Stimulated activated CD4-positive, alpha-beta T cell treated with anti-CD3 and anti-CD28 coated beads, TNF-alpha, amount 100 ng/mL, for 1 hour (primary cell): ENCODE data around the gene GRID2.

Source experiments
- DNase-seq, 3 donors: peaks; one replicate each; pipeline ENCODE4 v3.0.0-alpha.2; 2020; ENCODE audit warnings: low read depth in 3 of 3, low spot score in 1 of 3

Gene GRID2

DNA sequence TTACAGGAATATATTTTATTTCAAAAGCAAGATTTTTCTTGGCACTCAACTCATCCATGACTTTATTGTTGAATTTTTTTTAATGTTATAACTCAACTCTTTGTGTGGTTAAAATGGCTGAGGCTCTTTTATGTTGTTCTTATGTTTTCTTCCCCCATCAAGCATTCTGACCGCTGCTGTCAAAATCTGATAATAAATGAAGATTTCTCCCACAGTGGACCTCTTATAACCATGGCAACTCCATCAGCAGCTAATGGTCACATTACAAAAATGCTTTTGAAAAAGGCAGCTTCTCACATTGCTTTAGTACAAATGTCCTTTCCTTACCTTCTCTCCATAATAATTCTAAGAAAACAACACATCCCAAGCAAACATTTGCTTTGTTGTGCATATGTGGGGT is 1428.7 kb downstream of the GRID2 start:
- no peak for DNase-seq

DNA sequence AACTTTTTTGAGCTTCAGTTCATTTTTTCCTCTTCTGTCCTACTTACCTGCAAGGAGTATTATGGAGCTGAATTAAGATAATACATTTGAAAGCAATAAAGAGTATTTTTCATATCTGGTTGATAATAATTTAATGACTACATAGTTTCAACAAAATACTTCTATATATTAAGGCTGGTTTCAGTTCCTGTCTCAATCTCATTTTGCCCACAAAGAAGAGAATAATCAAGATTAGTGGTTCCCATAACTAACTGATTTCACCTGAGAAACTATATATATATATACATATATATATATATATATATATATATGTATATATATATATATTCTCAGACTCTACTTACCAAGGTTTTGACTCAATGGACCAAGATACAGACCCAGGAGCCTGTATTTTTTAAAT is 1437.1 kb downstream of the GRID2 start:
- no peak for DNase-seq

DNA sequence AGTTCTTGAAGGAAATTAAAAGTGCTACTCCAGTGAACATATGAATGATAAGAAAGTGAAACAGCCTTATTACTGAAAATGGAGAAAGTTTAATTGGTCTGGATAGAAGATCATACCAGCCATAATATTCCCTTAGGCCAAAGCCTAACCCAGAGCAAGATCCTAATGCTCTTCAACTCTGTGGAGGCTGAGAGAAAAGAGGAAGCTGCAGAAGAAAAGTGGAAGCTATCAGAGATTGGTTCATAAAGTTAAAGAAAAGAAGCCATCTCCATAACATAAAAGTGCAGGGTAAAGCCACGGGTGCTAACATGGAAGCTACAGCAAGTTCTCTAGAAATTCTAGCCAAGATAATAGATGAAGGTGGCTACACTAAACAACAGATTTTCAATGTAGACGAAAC is 1439.3 kb downstream of the GRID2 start:
- no peak for DNase-seq

DNA sequence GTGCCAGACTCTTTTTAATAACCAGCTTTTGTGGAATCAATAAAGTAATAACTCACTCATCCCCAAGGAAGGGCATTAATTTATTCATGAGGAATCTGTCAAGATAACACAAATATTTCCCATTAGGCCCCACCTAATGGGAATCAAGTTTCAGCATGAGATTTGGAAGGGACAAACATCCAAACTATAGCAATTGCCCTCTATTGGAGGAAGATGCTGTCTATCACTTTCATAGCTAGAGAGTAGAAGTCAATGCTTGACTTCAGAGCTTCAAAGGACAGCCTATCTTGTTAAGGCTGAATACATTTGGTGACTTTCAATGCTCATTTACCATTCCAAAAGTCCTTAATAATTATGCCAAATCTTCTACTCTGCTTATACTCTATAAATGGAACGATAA is 1439.9 kb downstream of the GRID2 start:
- no peak for DNase-seq

DNA sequence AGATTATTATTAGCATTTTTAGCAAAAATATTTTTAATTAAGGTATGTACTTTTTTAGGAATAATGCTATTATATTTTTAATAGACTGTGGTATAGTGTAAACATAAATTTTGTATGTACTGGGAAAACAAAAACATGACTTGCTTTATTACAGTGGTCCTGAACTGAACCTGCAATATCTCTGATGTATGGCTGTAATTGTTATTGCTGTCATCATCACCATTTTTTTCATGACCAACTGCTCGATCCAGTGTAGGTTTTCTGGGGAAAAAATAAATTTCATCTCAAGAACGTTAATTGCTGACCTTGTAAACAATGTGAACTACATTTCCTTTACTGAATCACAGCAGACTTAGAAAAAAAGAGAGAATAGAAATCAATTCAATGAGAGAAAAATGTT is 1441.2 kb downstream of the GRID2 start:
- no peak for DNase-seq

DNA sequence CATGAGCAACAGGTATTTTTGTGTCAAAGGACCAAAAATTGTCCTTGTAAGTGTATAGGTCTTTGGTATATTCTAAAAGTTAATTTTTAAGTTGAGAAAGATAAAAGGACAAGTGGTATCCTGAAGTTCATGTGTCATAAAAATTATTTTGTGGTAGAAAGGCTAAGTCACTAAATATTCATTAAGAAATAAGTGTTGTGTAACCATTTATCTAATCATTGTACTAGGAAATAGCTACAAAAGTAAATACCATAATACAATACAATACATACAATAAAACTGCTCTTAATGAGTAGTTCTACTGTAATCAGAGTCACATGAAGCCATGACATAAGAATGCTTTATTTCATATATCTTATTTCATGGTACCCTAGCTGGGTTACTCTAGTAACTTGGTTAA is 1442.3 kb downstream of the GRID2 start:
- no peak for DNase-seq

DNA sequence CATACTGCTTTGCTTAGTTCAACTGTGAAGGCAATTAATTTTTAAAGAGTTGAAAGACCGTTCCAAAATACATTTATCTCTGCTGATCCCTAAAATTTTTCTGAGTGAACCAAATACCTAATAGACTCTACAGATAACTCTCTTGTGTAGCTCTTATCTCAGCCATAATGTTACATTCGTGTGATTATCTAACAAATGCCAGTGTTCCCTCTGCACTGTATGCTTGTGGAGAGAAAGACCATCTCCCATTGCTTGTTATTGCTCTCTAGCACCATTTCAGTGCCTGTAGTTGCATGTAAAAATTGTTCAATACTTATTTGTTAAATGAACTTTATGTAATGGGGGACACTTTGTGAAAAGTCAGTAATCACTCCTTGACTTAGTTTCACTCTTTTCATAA is 1443.5 kb downstream of the GRID2 start:
- DNase-seq, result no peak

DNA sequence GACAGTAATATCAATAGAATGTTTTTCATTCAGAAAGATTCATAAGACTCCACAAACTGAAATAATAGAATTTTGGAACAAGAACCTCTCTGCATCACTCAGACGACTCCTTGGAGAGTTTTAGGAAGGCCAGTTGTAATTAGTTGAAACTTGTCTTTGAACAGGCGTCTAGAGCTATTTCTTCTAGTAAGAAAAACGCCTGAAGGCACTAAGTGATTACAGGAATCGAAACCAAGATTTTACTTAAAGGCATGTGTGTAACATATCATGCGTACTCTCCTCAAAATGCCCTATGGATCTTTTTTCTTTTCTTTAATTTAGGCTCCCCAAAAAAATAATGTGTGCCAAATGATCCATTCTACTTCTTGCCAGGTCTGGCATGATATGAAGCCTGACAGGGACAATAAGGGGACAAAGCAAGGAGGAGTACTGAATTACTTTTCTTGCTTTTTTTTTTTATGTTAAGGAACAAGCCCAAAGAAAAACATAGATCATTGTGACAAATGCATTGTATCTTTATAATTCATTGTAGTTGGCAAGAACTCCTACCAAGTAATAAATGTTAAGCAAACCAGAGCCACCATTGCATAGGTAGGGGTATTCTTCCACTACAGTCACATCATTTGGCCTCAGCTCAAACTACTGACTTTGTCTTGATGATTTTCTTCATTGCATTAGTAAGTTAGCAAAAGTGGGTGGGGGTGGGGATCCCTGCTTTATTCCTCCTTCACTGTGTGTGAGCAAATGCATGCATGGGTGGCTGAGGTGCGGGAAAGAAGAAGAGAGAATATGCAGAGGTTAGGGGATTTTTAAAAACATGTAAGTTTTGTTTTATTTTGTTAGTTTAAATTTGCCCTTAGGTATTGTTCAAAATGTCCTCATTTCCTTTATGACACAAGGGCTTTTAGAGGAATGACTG is 1444.9 kb downstream of the GRID2 start:
- no peak for DNase-seq

DNA sequence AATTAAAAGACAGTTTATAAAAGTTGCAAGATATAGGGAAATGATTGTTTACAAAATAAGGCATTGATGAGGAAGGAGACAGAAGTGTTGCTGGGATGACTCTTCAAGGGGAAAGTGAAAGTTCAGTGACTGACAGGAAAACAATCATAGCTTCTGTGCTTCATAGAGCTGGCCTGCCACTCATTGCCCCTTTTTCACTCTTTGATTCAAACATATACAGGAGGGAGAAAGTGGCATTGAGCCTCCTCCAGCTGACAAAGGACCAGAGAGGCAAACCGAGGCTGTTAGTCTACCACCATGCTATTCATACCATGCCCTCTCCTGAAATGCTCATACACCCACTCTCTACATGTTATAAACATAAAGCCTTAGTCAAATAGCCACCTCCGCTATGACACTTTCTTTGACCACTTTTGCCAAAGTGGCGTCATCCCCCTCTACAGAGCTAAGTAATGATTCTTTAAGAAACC is 1445.6 kb downstream of the GRID2 start:
- no peak for DNase-seq

DNA sequence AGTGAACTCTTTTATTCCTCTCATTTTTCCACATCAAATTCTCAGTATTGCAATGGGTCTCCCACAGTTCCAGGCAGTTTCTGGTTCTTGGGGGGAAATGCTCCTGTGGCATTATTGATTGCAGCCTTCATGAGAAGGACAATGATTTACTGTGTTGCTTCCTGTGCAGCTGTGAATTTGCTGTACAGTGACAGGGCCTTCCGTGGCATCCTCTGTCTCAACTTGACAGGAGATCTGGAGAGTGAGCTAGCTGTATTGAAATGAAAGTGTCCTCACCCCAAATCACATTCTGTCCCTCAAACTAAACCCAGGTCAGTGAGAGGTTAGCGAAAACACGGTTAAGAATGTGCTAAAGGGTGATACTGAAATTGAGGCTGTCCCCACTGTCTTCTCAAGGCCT is 1447.6 kb downstream of the GRID2 start:
- DNase-seq, result no peak

DNA sequence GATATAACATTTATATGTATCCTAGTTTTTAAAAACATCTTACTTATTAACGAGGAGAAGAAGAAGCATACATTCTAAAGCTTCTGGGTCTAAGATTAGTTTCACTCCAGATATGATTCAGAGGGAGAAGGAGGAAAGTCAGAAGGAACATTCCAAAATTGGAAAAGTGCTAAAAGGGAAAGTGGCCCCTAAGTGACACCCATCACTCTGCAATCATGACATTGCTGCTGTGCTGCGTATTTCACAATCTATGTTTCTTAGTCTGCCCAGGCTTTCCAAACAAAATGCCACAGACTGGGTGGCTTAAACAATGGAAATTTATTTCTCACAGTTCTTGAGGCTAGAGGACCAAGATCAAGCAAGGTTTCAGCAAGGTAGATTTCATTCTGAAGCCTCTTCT is 1452.3 kb downstream of the GRID2 start:
- no peak for DNase-seq

DNA sequence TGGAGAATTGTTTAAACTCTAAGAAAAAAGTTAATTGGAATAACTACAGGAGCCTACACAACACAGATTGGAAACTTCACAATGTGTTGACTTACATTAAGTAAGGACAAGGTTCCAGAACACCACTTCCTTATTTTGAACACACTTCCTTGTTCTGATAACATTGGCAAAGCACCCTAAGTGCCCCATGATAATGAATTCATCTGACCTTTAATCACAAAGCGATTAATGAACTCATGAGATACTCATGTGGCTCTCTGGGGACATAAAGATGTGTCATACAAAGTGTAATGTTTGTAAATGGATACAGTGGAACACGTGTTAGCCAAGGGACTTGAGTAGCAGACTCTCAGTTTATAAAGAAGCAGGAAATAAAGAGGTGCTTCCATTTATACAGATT is 1455.7 kb downstream of the GRID2 start:
- DNase-seq, result no peak

DNA sequence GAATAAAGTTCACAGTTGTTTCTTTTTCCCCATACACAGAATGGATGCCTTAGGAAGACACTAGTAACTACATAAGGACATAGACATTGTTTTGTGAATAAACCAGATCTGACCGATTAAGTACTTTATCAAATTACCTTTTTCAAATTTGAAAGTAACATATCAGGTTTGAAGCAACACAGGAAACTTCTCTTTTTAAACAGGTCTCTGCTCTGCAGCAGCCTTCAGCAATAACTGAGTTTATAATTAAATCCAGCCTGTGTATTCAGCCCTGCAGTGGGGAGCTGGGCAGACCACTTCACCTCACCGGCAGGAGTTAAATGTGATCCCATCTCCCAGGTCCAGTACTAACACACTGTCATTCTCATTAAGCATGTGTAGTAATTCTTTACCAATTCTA is 1456.5 kb downstream of the GRID2 start:
- no peak for DNase-seq

DNA sequence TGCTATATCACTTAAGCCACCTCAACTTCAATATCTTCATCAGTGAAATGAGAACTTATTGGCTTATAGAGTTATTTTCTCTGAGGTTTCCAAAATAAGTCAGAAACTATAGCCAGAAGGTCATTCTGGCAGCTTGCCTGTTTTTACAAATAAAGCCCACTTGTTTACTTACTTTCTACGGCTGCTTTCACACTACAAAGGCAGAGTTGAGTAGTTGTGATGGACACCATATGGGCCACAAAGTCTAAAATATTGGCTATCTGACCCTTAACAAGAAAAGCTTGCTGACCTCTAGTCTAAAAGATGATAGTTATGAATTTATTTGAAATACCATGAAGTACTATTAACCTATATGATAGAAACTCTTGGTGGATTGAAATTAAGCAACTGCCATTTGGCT is 1457.5 kb downstream of the GRID2 start:
- no peak for DNase-seq

DNA sequence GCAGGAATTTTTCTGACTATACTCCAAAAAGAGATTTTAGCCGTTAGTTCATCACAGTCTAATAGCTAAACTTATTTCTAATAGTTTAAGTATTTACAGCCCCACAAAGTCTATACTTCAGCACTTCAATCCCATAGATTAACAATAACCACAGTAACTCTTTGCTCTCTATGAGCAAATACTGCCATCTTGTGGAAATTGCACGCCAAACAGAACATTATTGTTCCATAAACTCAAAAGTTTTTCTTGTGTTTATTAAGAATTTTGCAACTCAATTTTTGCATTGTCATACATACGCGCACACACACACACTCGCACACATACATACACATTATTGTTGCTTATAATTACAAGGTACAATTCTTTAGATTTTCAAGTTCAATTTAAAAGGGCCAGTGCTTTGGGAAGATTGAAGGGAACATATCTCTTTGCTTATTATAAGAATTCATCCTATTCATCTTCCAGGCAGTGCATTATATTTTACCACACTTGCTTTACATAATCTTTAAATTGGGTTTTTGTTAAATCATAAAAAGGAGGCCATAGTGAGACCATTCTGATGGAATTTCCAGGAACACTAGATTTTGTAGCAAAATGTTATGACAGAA is 1461.0 kb downstream of the GRID2 start:
- no peak for DNase-seq

DNA sequence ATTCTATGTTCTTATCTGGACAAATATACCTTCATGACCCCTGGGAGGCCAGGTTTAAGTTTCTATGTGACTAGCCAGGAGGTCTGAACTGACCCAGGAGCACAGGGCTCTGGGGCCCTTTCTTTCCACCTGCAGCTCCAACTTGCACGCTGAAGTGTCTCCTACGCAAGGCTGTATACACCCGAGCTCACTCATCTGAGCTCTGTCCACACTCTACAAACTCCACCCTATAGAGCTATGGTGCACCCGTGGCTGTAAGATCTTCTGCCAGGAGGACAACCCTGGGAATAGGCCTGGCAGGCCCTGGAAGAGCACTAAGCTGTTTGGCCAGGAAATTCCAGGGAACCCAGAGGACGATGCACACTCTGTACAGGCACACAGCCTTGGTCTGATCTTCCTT is 1464.2 kb downstream of the GRID2 start:
- no peak for DNase-seq

DNA sequence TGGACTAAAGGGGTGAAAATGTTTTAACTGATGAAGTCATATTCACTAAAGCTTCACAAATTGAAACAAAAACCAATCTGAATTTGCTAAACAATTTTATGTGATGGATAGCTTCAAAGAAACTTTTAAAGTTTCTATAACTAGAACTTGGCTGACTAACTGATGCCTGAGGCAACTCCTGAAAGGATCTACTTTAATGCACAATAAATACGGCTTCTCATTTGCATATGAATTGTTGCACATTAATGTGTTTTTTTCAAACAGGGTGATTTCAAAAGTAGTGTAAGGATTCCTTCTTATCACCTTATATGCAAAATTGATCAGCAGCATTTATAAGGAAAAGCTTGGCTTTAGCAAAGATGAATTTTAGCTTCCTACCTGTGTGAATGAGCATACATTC is 1466.4 kb downstream of the GRID2 start:
- no peak for DNase-seq

DNA sequence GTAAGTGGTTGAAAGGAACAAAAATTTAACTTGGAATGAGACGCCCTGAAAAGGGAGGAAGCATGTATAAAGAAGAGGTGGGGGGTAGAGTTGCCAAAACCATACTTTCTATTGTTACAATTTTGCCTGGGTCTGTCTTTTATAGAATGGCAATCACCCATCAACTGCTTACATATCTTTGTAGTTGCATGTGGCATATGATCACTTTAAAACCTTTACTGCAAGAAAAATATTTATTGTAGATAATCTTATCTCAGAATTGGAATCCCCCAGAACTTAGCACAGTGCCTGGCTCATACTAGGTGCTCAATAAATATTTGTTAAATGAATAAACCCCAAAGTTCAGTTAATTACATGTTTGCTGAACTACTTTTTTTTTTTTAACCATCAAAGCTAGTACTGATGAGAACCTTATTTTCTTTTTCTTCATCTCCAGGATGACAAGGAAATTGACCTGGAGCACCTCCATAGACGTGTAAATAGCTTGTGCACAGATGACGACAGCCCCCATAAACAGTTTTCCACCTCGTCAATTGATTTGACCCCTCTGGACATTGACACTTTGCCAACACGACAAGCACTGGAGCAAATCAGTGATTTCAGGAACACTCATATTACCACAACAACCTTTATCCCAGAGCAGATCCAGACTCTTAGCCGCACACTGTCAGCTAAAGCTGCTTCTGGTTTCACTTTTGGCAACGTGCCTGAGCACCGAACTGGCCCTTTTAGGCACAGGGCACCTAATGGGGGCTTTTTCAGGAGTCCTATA is 1468.1 kb downstream of the GRID2 start:
- DNase-seq, result no peak

DNA sequence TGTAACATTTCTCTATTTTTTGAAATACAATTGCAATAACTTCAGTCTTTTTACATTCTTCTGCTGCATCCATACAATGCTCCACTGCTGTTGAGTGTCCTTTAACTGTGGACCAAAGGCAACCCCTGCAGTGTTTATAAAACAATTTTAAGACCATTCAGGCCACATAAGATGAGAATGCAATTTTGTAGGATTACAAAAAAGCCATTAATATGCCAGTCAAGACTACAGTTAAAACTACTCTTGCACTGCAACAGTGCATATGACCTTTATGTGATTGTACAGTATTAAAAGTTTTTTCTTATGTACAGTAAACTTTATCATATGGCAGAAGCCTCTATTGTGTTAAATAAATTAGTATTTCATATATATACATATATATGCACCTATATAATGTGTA is 1469.1 kb downstream of the GRID2 start:
- DNase-seq, result no peak

DNA sequence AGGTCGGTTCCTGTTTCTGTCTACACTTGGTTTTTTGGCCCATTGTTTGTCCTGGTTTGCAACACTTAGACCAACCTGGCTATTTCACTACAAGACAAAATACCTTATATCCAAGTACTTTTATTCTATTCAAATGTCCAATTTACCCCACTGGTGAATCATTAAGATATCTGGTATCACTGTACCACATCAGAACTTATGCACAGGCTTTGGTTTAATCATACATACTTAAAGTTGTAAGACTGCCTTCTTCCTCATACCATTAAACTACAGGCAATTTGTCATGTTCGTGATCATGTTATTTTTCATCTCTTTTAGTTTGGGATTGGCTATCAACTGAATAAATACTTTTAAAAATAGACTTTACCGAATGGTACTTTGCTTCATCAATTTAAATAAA is 1471.8 kb downstream of the GRID2 start:
- no peak for DNase-seq

DNA sequence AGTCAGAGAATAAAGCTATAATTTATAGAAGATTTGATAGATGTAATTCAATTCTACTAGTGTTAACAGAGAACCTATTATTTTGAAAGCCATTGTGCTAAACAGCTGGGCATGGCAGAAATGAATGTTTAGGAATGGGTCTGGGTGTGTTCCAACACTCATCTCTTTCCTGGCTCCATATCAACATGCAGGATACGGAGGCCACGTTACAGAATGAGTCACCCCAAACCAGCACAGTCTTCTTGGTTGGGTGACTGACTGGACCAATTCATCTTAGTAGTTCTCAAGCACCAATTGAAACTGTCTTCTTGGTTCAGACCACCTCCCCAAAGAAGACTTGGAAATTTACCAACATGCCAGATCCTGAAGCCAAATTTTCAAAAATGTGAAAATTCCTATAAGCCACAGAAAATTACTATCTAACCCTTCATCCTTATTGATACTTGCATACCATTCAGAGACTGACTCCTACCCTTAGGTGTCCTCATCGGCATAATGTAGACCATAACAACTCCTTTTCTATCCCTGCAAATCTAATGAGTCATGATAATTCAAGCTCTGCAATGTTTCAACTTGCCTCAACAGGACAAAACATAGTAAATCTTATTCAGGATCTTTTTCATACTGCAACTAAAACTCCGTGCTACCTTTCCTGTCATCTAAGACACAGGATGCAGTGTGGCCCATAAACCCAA is 1472.8 kb downstream of the GRID2 start:
- no peak for DNase-seq
